ENCODE results near the gene IPPK.
"Not testable (repeated sequence)": the region's sequence is repeated elsewhere in the genome, so short reads cannot be mapped to it uniquely, and the experiment has no call there.

The IPPK gene

DNA sequence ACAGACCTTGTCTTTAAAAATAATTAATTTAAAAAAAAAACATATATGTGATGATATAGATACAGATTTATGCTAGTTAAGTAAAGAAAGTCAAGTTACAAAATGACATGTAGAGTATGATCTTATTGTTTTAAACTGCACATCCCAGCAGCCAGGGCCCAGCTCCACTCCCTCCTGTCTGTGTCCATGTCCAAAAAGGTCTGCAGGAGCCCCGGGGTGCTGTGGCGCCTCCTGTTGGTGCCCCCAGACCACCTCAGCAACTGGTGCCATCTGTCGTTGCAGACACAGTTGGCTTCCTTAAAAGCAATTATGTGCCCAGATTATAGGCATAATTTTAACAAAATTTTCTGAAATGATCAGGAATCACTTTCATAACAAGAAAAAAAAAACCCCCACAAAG lies 33.3 kb downstream of the IPPK start:
- DNase-seq = no peak

DNA sequence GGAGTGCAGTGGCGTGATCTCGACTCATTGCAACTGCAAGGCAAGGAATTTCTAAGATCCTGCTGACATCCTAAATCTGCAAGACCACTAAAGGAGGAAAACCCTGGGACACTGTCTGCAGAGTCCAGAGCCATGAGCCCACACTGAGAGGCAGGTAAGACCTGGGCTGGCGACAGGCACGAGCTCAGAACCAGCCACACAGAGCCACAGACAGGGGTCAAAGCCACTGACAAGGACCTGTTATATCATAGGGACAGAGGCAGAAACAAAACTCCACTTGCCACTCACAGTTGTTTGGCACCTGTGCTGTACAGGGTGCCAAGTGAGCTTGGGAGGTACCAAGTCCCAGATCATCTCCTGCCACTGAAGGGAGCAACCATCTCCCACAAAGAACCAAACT lies 34.2 kb downstream of the IPPK start:
- no peak for DNase-seq

DNA sequence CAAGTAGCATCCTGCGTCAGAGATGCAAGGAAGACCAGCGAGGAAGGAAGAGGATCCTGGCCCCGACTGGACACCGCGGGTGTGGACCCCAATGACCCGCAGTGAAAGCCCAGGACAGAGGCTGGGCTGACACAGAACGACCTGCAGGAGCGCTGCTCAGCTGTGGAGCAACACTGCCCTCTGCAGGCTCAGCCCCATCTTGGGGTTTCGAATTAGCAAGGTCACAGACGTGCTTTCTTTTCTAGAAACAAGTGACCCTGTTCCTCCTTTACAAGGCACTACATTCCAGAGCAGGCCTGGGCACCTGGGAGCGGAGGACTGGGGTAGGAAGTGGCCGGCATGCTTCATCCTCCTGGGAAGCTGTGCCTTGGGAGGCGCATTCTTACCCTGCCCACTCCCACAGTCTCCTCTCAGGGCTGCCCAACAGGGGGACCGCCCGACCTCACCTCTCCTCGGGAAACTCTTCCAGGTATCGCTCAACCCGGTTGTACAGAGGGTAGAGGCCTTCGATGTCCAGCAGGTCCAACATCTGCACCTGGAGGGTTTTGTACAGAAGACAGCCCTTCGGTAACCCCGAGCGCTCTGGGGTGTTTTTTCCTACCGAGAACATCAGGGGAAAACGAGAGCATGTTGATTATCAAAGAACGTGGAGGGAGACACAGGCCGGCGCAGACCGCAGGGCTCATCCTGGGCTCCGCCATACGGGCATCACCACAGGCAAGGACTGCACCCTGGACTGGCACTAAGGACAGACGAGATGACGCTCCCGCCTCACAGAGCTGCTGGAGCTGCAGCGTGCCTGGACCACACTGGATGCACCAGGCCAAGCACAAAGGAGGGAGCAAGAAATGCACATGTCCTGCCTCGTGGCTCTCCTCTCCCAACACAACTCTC lies 35.0 kb downstream of the IPPK start:
- peak; percentile 32 to 51 for DNase-seq

DNA sequence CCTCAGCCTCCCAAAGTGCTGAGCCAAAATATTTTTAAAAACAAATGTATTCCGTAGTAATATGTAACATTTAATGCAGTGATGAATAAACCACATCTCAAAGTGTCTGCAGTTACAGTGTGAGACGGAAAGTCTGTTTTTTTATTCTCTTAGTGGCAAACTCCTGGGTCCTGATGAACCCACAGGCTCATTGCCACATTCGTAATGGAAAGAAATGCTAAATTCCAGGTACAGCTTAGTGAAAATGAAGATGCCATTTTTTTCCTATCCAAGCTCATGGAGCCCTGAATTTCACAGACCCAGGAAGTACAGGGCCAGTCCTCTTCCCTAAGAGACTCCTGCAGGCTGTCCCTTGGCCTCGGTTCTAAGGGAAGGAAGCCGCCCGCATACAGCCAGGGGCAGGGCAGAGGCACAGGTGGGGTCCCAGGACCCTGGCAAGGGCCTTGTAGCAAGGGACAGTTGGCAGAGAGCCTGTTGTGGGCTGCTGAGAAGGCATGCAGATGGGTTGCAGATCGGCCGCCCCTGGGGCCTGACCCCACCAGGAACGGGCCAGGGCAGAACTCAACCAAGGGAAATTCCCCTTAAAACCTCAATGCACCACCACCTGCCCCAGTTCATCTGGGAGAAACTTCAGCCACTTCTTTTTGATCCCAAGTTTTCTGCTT lies 36.2 kb downstream of the IPPK start:
- DNase-seq = no peak

DNA sequence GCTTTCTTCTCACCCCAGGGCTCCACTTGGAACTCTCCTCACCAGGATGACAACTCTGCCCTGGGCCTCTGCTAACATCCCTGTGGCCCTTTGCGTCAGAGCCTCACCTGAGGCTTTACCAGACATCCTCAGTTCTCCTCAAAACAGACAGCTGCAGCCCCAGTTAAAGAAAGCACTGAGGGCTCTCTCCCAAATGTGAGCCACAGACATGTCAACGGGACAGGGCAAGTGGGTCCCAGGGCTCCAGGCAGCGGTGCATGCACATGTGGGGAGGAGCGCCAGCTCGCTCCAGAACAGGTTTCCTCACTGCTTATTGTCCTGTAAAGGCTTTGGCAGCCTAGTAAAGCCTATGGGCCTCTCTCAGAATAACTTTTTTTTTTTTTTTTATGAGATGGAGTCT lies 37.3 kb downstream of the IPPK start:
- no peak for DNase-seq

DNA sequence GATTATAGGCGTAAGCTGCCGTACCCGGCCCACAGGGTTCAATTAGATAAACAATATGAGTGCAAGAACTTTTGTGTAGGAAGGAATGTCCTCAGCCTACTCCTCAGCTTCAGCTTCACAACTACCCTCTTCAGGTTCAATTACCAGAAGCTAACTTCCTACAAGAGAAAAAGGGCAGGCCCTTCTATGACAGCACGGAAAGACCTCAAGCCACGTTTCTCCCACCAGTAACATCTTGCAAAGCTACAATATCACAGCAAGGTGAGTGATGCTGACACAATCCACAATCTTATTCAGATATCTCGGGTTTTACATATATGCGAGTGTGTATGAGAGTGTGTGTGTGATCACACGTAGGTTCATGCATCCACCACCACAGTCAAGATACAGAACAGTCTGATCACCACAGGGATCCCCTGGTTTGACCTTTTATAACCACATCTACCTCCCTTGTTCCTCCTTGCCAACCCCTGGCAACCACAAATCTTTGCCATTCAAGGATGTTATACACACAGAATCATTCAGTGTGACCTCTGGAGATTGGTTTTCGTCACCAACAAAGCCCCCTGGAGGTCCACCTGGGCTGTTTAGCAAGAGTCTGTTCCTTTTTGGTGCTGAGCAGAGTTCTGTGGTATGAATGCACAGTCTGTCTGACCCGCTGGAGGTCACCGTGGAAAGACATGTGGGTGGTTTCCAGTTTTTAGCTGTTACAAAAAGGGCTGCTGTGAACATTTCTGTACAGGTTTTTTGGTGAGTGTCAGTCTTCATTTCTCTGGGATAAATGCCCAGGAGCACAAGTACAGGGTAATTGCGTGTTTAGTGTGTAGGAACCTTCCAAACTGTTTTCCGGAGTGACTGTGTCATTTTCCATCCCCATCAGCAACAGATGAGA lies 38.2 kb downstream of the IPPK start:
- no peak for DNase-seq

DNA sequence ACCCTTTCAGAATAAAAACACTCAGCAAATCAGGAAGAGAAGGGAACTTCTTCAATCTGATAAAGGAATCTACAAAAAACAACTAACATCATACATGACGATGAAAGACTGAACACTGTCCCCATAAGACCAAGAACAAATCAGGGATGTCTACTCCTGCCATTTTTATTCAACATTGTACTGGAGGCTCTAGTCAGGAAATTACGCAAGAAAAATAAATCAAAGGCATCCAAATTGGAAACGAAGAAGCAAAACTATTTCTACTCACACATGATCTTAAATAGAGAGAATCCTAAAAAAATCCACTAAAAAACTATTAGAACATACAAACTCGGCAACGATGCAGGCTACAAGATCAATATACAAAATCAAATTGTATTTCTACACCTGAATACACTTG lies 42.3 kb downstream of the IPPK start:
- DNase-seq = no peak

DNA sequence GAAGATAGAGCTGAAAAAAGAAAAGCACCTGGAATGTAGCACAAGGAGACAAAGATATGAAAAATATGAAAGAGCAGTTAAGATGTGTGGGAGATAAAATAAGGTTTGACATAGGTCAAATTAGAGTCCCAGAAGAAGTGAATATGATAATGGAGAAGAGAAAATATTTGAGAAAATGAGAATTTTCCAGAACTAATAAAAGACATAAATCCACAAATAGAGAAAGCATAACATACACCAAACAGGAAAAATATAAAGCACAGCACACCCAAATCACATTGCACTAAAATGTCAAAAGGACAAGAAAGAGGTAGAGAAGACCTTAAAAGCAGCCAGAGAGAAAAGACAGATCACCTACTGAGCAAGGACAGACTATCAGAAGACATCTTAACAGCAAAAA lies 43.4 kb downstream of the IPPK start:
- no peak for DNase-seq

DNA sequence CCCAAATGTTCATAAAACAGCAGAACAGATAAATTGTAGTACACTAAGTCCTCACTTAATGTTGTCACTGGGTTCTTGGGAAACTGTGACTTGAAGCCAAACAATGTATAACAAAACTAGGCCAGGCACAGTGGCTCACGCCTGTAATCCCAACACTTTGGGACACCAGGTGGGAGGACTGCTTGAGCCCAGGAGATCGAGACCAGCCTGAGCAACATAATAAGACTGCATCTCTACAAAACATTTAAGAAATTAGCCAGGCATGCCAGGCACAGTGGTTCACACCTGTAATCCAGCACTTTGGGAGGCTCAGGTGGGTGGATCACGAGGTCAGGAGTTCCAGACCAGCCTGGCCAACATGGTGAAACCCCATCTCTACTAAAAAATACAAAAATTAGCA lies 46.0 kb downstream of the IPPK start:
- not testable (repeated sequence) for DNase-seq

DNA sequence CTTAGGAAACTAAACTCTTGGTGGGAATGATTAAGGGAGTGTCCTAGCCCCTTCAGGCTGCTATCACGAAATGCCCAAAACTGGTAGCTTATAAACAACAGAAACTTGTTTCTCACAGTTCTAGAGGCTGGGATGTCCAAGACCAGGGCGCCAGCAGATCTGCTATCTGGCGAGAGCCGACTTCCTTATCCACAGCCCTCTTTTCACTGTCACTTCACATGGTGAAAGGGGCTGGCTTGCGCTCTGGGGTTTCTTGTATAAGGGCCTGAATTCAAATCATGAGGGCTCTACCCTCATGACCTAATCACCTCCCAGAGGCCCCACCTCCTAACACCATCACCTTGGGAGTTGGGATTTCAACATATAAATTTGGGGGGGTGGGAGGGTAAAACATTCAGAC lies 49.1 kb downstream of the IPPK start:
- DNase-seq = no peak

DNA sequence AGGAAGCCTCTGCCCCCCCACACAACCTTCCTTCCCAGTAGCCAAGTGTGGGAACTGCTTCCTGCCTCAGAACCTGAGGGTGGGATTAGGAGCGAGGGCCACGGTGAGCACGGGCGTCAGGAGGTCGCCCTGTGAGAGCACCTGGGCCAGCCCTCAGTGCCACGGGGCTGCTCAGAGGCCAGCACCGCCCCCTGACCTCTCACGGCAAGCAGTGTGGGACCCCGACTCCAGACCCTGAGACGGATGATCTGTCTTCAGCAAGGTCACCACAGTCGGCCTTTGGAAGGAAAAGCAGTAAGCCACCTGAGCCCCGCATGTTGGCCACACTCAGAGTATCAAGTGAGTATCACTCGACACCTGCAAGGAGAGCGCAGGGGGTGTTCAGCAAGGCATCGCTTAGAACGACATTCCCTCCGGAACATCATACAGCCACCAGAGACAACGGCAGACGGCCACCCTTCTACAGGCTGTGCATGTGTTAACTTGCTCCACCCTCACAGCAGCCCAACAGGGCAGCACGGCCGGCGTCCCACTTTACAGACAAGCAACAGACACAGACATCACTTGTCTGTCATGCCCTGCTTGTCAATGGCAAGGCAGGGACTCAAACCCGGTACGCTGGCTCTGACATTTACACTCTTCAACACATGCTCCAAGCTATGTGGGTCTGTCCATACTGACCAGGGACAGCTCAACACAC lies 50.2 kb downstream of the IPPK start:
- no peak for DNase-seq

DNA sequence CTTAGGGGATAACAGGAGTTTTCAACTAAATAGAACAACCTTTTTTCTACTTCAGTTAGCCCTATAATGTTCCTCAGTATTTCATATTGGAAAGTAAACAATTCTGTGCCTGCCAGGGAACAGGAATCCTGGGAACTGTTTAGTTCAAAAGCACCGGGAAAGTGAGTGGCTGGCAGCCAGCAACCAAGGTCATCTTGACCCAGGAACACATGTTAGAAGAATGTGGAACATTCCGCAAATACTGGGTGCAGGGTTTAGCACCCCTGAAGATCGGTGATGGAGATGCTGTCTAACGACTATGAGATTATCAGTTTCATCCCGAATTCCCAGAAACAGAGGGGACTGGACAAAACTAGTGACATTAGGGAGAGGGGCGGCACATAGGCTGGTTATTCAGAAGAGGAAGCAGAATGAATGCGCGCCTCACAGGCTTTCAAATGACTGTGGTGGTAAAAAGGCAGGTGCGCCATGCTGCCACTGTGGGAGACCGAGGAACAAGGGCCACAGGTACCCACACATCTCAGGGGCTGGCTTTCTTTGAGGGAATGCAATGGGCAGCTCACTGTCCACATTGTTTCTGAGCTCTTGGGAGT lies 51.2 kb downstream of the IPPK start:
- no peak for DNase-seq

DNA sequence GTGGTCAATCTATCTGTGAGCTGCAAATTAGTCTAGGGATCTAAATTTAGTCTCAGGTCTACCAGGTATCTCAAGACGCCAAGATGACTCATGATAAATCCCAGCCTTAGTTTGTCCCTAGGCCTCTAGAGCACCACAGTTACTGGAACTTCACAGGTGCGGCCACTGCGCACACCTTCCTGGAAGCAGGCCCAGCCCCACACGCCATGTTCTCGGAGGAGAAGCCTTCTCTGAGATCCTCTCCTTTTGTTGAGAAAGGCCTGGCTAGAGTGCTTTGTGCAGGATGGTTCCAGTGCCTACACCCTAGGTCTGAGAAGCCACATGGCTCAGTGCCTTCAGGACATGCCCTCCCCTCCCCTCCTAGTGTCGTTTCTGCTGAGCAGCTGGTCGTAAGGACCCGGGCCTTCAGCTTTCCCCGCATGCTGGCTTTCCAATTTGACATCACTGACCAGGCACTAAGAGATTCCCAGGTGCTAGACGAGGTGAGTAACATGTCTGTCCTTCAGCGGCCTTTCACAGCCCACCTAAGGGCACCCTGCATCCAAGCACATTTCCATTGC lies 51.9 kb downstream of the IPPK start:
- DNase-seq = no peak

DNA sequence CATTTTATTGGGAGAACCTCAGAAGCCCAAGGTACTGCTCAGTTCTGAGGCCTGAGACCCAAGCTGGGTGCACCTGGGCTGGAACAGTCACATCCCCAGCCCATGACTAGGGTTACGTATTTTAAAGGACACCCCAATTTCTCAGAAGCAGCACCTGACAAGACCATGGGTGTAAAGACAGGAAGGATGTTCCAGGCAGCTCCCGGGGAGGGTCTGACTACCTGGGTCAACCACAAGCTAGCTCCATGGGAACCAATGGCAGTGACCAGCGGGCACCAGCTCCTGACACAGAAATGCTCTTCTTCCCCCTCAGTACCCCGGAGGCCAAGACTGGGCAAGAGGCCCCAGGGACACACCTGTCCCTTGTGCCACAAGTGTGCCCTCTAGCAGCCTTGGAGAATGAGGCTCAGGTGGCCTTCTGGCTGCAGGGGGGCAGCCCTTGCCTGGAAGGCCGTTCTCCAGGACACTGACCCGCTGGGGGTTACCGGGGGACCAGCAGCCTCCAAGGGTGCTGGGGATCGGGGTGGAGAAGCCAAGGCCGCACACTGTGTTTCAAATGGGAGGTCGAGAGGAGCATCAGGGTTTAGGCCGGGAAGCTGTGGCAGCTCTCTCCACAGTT lies 52.6 kb downstream of the IPPK start:
- DNase-seq = no peak

DNA sequence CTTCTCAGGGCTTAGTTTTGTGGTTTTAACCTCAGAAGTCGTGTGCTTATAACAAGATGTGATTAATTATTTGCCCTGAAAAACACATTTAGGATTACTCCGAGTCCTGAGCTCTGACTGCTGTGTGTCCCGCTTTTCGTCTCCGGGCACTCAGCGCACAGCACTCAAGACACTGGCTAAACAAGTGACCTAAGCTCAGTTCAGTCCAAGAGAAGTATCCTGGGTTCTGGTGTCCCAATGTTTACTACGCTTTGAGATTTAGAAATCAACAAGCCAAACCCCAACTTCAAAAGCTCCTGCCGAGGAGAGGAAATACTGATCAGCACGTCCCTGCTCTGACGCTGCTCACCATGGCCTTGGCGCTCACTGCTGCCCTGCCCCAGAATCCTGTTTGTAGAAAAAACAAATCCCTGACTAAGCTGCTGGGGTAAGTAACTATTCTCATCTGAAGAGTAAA lies 53.2 kb downstream of the IPPK start:
- no peak for DNase-seq

DNA sequence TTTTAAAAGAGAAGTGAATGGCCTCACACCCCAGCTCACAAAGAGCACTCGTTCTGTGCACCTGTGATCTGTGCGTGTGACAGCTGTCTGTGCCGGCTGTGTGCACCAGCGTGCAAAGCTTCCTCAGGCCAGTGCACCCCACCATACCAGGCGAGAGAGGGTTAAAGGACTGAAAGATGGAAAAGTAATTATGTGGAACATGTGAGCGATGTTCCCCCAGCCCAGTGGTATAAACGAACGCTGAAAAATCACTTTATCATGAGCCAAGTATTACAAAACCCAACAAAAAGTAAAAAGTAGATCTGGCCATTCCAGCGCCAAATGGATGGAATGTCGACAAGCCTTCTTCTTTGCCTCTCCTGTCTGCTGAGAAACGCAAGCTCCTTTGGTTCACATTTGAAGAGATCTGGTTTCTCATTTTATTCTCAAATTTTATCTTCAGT lies 53.7 kb downstream of the IPPK start:
- DNase-seq = no peak

DNA sequence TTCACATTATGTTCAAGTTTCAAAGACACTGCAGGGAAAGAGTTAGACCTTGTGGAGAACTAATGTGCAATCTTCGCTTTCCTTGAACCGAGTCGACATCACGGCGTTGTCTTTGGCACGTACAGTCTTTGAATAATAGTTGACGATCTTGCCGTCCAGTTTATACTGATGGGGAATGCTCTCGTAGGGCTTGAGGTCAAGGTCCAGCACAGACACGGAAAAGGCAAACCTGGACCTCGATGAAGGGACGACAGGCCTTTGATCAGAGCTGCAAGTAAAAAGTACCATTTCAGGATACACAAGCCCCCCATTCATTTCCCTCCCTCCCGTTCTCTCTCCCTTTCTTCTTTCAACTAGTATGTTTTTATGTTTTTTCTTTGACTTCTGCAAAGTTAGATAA lies 54.1 kb downstream of the IPPK start:
- DNase-seq = no peak

DNA sequence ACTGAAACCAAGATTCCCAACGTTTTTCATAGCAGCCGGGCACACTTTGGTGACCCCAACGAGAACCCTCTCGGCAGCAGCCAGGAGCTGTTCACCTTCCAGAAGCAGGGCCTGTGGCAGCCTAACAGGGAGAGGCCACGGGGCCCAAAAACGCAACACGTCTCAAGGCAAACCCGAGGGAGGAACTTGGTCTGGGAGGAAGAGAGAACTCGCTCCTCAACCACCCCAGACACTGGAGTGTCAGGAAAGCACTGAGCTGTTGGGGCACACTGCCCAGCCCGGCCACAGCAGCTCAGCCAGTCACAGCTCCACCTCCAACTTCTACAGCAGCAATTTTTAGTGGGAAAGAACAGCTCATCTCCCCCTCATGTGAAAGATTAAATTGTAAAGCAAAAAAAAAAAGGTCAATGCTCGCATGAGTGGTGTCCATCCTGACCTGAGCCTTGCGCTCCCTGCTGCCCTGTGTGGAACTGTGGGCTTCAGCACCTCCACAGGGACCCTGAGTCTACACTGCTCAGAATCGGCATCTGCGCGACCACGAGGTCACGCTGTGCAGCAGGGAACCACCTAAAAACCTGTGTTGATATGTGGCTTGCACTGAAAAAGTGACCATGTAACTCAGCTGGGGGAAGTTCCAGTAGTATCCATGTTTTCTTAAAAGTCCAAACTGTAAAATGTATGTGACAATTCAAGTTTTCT lies 55.0 kb downstream of the IPPK start:
- DNase-seq = no peak

DNA sequence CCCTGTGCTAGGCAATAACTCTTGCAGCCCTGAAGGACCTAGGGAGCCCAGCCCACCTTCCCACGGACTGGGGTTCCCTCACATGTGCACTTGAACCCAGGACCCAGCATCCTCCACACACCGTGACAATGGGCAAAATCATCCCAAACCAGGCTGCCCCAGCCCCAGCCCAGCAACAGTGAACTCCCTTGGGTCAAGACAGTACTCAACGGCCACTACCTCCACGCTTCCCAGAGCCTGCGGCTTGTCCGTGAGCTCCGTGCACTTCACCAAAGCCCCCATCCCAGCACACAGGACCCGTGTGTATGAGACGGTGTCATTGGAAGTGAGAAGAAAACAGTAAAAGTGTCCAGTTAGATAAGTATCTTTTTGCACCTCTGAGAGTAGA lies 55.8 kb downstream of the IPPK start:
- no peak for DNase-seq

DNA sequence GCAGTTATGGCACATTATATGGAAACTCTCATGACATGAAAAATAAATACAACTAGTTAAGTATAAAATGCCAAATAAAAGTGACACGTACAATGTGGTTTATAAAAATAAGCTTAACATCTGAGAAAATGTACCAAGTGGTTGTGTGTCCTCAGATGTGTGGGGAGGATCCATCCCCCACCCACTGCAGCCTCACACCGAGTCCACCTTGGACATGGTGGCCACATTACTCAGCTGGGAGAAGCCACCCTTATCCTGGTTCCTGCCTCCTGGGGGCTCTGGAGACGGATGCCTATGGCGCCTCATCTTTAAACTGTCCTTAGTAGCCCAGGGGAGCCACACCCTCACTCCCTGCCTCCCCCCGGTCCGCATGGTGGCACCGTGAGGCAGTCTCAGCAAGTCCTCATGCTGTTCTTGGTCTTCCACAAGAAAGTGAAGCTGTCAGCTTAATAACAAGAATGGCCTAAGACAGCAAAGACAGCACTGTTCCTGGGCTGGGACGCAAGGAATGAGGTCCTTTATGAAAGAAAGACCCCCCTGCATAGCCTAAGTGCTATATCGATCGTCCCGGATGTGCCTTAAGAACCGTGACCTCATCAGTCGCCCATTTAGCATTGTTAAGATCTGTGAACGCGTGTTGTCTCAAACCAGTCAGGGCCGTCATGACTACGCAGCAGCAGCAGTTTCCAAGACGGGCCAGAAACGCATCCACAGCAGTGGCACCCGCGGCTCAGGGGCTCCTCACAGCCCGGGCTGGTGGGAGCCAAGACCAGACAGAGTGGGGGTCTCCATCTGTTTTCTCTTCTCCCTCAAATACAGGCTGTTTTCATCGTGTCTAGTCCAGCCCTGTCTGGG lies 56.4 kb downstream of the IPPK start:
- no peak for DNase-seq
